ENCODE measurements around the gene MSANTD7. TPM values are rescaled to one million over a fixed set of nuclear protein-coding genes. Genes with fewer than 3 reads are reported as not detected.

The MSANTD7 gene
- total RNA-seq, 6 experiments from 2014 or later, result 2.2 to 6.0 (median 3.2) TPM

DNA sequence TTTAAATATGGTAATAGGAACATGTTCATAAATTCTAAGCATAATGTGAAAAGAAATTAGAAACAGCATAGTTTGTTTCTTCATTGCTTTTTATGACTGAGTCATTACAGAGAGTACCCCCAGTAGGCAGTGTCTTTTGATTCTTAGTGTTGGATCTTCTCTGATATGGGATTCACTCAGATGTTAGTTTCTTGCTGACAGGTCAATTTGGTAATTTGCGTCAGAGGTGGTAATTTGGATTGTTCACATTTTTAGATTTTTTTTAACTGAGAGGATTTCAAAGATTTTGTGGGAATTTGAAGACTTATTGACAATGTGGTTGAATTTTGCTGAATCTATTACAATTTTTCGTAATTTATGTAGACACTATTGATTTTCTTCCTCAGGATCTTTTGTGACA, 2.1 kb downstream of the MSANTD7 start:
- Histone ChIP-seq H3K4me1 (peaks cover 0 to 10% (median 4%) of the 10 kb centered on the region in 4 donors), H3K27me3 (no peaks in the 10 kb centered on the region), H3K27ac (no peak overlapping the region), H3K9me3 (no peaks in the 10 kb centered on the region), H3K4me3 (no peak overlapping the region), H3K36me3 (peaks cover 0 to 29% (median 3%) of the 10 kb centered on the region in 4 donors)
- intact Hi-C loops (cut with DNase I), result no loop called here
- DNase-seq (no peak), ATAC-seq (no peak)
- 79% methylated on average over 2 of the region's 2 CpGs for WGBS (ENCODE audit: insufficient coverage, low coverage, low lambda C conversion rate, missing lambda C conversion rate)
- TF ChIP-seq, protein P1, sequence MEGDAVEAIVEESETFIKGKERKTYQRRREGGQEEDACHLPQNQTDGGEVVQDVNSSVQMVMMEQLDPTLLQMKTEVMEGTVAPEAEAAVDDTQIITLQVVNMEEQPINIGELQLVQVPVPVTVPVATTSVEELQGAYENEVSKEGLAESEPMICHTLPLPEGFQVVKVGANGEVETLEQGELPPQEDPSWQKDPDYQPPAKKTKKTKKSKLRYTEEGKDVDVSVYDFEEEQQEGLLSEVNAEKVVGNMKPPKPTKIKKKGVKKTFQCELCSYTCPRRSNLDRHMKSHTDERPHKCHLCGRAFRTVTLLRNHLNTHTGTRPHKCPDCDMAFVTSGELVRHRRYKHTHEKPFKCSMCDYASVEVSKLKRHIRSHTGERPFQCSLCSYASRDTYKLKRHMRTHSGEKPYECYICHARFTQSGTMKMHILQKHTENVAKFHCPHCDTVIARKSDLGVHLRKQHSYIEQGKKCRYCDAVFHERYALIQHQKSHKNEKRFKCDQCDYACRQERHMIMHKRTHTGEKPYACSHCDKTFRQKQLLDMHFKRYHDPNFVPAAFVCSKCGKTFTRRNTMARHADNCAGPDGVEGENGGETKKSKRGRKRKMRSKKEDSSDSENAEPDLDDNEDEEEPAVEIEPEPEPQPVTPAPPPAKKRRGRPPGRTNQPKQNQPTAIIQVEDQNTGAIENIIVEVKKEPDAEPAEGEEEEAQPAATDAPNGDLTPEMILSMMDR (IDR thresholded peaks at IDR 0.05), result no peak
- no peak for TF ChIP-seq POLR2A (IDR thresholded peaks at IDR 0.05)

DNA sequence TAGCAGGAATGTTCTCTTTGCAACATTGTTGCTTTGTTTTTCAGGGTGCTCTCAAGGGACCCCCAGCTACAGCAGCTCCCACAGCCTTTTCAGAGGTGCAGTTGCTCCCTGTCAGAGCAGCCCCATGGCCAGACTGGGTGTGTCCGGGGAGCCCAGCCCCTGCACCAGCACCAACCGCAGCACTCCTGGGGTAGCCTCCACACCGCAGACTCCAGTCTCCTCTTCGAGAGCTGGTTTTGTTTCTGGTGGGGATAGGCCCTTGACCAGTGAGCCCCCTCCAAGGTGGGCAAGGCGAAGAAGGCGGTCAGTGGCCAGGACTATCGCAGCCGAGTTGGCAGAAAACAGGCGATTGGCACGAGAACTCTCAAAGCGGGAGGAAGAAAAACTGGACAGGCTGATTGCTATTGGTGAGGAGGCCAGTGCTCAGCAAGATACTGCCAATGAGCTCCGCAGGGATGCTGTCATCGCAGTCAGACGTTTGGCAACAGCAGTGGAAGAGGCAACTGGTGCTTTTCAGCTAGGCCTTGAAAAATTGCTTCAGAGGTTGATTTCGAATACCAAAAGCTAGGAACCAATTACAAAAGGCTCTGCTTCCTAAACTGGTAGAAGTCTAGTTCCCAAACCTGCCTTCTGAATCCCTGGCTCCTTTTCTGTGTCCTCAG, 5.4 kb downstream of the MSANTD7 start:
- Histone ChIP-seq H3K4me1 (peaks cover 0 to 7% (median 2%) of the 10 kb centered on the region in 4 donors), H3K4me3 (no peak overlapping the region), H3K36me3 (peaks cover 0 to 29% (median 3%) of the 10 kb centered on the region in 4 donors), H3K27ac (no peak overlapping the region), H3K27me3 (no peaks in the 10 kb centered on the region), H3K9me3 (no peaks in the 10 kb centered on the region)
- DNase-seq (no peak), ATAC-seq (no peak)
- 88% methylated on average over 11 of the region's 15 CpGs for WGBS (ENCODE audit: insufficient coverage, low coverage, low lambda C conversion rate, missing lambda C conversion rate)
- TF ChIP-seq, protein P1 (IDR thresholded peaks at IDR 0.05), result no peak
- no peak for TF ChIP-seq POLR2A (IDR thresholded peaks at IDR 0.05)
- intact Hi-C loops (cut with DNase I), result no loop called here

DNA sequence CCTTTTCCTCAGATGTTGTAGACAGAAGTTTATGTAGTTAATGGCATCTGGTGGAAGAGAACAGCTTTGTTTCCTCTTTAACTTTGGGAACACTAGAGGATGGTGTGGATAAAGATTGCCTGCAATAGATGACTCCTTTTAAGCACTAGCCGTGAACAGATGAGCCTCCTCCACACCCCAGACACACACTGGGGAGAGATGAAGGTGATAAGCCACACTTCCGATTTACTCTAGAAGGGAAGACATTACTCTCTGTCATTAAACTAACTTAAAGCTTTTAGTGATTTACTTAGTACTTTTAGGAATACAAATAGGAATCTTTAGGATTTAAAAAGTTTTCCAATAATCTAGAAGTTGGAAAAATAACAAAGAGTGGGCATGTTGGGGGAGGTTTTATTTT, 6.8 kb downstream of the MSANTD7 start:
- no peaks in the 10 kb centered on the region for H3K4me1 ChIP-seq
- H3K4me3 ChIP-seq, result no peak overlapping the region
- peaks cover 0 to 29% (median 3%) of the 10 kb centered on the region in 4 donors for H3K36me3 ChIP-seq
- TF ChIP-seq, protein P1 (IDR thresholded peaks at IDR 0.05), result no peak
- TF ChIP-seq POLR2A (IDR thresholded peaks at IDR 0.05), result no peak
- no peaks in the 10 kb centered on the region for H3K27me3 ChIP-seq
- ATAC-seq (no peak), DNase-seq (no peak)
- H3K27ac ChIP-seq, result no peak overlapping the region
- intact Hi-C loops (cut with DNase I), result no loop called here
- 97% methylated on average over 2 of the region's 2 CpGs for WGBS (ENCODE audit: insufficient coverage, low coverage, low lambda C conversion rate, missing lambda C conversion rate)
- no peaks in the 10 kb centered on the region for H3K9me3 ChIP-seq

DNA sequence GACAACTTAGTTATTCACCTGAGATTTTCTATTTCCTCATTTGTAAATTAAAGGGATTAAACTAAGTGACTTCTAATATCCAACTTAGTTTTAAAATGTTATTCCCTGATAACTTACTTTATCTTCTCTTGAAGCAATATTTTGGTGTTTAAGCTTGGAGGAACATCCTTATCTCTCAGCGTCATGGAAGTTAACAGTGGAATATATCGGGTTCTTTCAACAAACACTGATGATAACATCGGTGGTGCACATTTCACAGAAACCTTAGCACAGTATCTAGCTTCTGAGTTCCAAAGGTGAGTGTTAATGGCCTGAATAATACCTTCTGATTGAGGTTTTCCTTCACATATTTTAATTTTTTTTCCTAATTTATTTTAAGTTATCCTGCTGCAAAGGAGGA, 14.1 kb downstream of the MSANTD7 start:
- intact Hi-C loops (cut with DNase I), result no loop called here
- H3K4me1 ChIP-seq, result no peaks in the 10 kb centered on the region
- no peak overlapping the region for H3K4me3 ChIP-seq
- DNase-seq, result no peak
- WGBS (ENCODE audit: insufficient coverage, low coverage, low lambda C conversion rate, missing lambda C conversion rate), result 58% methylated on average over 3 of the region's 3 CpGs
- H3K27me3 ChIP-seq, result no peaks in the 10 kb centered on the region
- no peak for TF ChIP-seq POLR2A (IDR thresholded peaks at IDR 0.05)
- TF ChIP-seq, protein P1 (IDR thresholded peaks at IDR 0.05), result no peak
- H3K9me3 ChIP-seq, result no peaks in the 10 kb centered on the region
- H3K27ac ChIP-seq, result no peak overlapping the region
- no peak for ATAC-seq
- H3K36me3 ChIP-seq, result peaks cover 0 to 5% (median 1%) of the 10 kb centered on the region in 4 donors
